ENCODE results near the gene SLC27A2. TPM values are rescaled to one million over a fixed set of nuclear protein-coding genes. Genes with fewer than 3 reads are reported as not detected.
"Not testable (repeated sequence)": the region's sequence is repeated elsewhere in the genome, so short reads cannot be mapped to it uniquely, and the experiment has no call there.

The SLC27A2 gene
- total RNA-seq, 1 donor from 2014 or later, result 2.9 TPM

- H3K9me3 ChIP-seq, result no peaks in the 10 kb centered on the region
- DNase-seq (no peak), ATAC-seq (no peak)
- intact Hi-C loops (cut with DNase I), result no loop called here
- peaks cover 6% of the 10 kb centered on the region for H3K4me1 ChIP-seq
- no peak overlapping the region for H3K4me3 ChIP-seq
- H3K27me3 ChIP-seq (ENCODE audit: low read depth), result peaks cover 9% of the 10 kb centered on the region
- no peak for TF ChIP-seq CTCF (IDR thresholded peaks at IDR 0.05)
- no peak overlapping the region for H3K27ac ChIP-seq
- no peaks in the 10 kb centered on the region for H3K36me3 ChIP-seq
These were observed 5.5 kb downstream of the SLC27A2 start for GRCh38 chr15:50187525-50187924.

- DNase-seq (no peak), ATAC-seq (no peak)
- H3K27ac ChIP-seq, result no peak overlapping the region
- H3K9me3 ChIP-seq, result no peaks in the 10 kb centered on the region
- no peak for TF ChIP-seq CTCF (IDR thresholded peaks at IDR 0.05)
- H3K4me1 ChIP-seq, result peaks cover under 1% of the 10 kb centered on the region
- no peak overlapping the region for H3K4me3 ChIP-seq
- H3K36me3 ChIP-seq, result no peaks in the 10 kb centered on the region
- intact Hi-C loops (cut with DNase I), result no loop called here
- H3K27me3 ChIP-seq (ENCODE audit: low read depth), result peaks cover 4% of the 10 kb centered on the region
These were observed 6.0 kb downstream of the SLC27A2 start for GRCh38 chr15:50187997-50188396.

- H3K36me3 ChIP-seq; H3K4me1 ChIP-seq; ATAC-seq; H3K27me3 ChIP-seq (ENCODE audit: low read depth); H3K9me3 ChIP-seq; H3K4me3 ChIP-seq; intact Hi-C loops (cut with DNase I); DNase-seq; H3K27ac ChIP-seq: not testable (repeated sequence)
These were observed 6.8 kb downstream of the SLC27A2 start for GRCh38 chr15:50188793-50189192.

- TF ChIP-seq CTCF (IDR thresholded peaks at IDR 0.05), result no peak
- no peak overlapping the region for H3K27ac ChIP-seq
- intact Hi-C loops (cut with DNase I), result no loop called here
- H3K36me3 ChIP-seq, result no peaks in the 10 kb centered on the region
- no peaks in the 10 kb centered on the region for H3K4me1 ChIP-seq
- DNase-seq (no peak), ATAC-seq (no peak)
- H3K9me3 ChIP-seq, result no peaks in the 10 kb centered on the region
- H3K4me3 ChIP-seq, result no peak overlapping the region
- H3K27me3 ChIP-seq (ENCODE audit: low read depth), result no peaks in the 10 kb centered on the region
These were observed 7.6 kb downstream of the SLC27A2 start for GRCh38 chr15:50189633-50190032.

- no peak overlapping the region for H3K4me3 ChIP-seq
- ATAC-seq, result no peak
- H3K4me1 ChIP-seq, result no peaks in the 10 kb centered on the region
- no peaks in the 10 kb centered on the region for H3K9me3 ChIP-seq
- DNase-seq, result no peak
- no peaks in the 10 kb centered on the region for H3K36me3 ChIP-seq
- intact Hi-C loops (cut with DNase I), result no loop called here
- no peak overlapping the region for H3K27ac ChIP-seq
- no peaks in the 10 kb centered on the region for H3K27me3 ChIP-seq (ENCODE audit: low read depth)
- no peak for TF ChIP-seq CTCF (IDR thresholded peaks at IDR 0.05)
These were observed 8.2 kb downstream of the SLC27A2 start for GRCh38 chr15:50190166-50190570.

- no peak for TF ChIP-seq CTCF (IDR thresholded peaks at IDR 0.05)
- Histone ChIP-seq H3K27me3 (ENCODE audit: low read depth) (no peaks in the 10 kb centered on the region), H3K4me3 (no peak overlapping the region), H3K4me1 (no peaks in the 10 kb centered on the region), H3K9me3 (no peaks in the 10 kb centered on the region), H3K36me3 (no peaks in the 10 kb centered on the region), H3K27ac (no peak overlapping the region)
- no peak for ATAC-seq
- DNase-seq, result no peak
- intact Hi-C loops (cut with DNase I), result no loop called here
These were observed 8.7 kb downstream of the SLC27A2 start for GRCh38 chr15:50190723-50191122.
